Stomach (tissue), 9 donors: ENCODE results near the gene LDLR. TPM values are rescaled to one million over a fixed set of nuclear protein-coding genes. Genes with fewer than 3 reads are reported as not detected.

Experiments used
- DNase-seq, 2 donors: peaks; one replicate each; pipeline versions ENCODE4 v3.0.0 to v3.0.0-alpha.2; 2013 to 2019
- H3K27ac ChIP-seq, 5 donors: fragments of 200-600 bp in 4 of 5; sonication (generic) in 4 of 5; one replicate each; pipeline ENCODE4 v1.5.1; 2013 to 2019; ENCODE audit warnings: mild to moderate bottlenecking in 1 of 5, moderate library complexity in 1 of 5
- H3K27me3 ChIP-seq, 3 donors: fragments of 200-600 bp; sonication (generic); one replicate each; pipeline ENCODE4 v1.5.1; 2017 to 2019; ENCODE audit warnings: mixed run types in 1 of 3
- H3K36me3 ChIP-seq, 4 donors: fragments of 200-600 bp; sonication (generic); 1 replicate in 3 of 4; 2 replicates in 1 of 4; pipeline ENCODE4 v1.5.1; 2016 to 2019
- H3K4me1 ChIP-seq, 4 donors: fragments of 200-600 bp; sonication (generic); one replicate each; pipeline ENCODE4 v1.5.1; 2016 to 2019
- H3K4me3 ChIP-seq, 4 donors: fragments of 200-600 bp; sonication (generic) in 3 of 4; one replicate each; pipeline ENCODE4 v1.5.1; 2016 to 2019; ENCODE audit warnings: mild to moderate bottlenecking in 1 of 4
- H3K9me3 ChIP-seq, 4 donors: fragments of 200-600 bp; sonication (generic); one replicate each; pipeline ENCODE4 v1.5.1; 2016 to 2019
- EP300 ChIP-seq: sonication (generic); formaldehyde crosslinking; IDR thresholded peaks from one replicate; pipeline ENCODE4 v1.6.1; 2017; ENCODE audit warnings: antibody characterized with exemption
- POLR2A ChIP-seq, 4 donors: fragments of 450-650 bp; IDR thresholded peaks; one replicate each; pipeline ENCODE4 v1.6.1; 2016; ENCODE audit warnings: antibody characterized with exemption in 4 of 4, control low read depth in 2 of 4, mild to moderate bottlenecking in 1 of 4, moderate library complexity in 1 of 4
- POLR2AphosphoS5 ChIP-seq, 3 donors: sonication (generic); formaldehyde crosslinking; IDR thresholded peaks; one replicate each; pipeline ENCODE4 v1.6.1; 2016; ENCODE audit warnings: antibody characterized with exemption in 3 of 3
- WGBS, 5 donors: extraction: QIAGEN DNeasy Blood & Tissue Kit in 3 of 5; methylation state at CpG; one replicate each; pipeline versions ENCODE4 v1.1.5 to v1.1.7; 2013 to 2018; 5-methylcytosine and 5-hydroxymethylcytosine counted together
- intact Hi-C: fragments of 100-400 bp; cut with DNase I; formaldehyde crosslinking; loops from one replicate; pipeline ENCODE4 v1.15.1; 2023; ENCODE audit warnings: low total_unique reads
- polyA plus RNA-seq, 3 donors: library from polyadenylated mRNA; stranded (reverse); fragments of 200-250 nt; gene quantifications; one replicate each; pipeline ENCODE4 v1.2.3, GENCODE V29; 2013
- total RNA-seq, 5 donors: library from RNA; depleted of rRNA; stranded (reverse); fragments of >200 nt; gene quantifications; one replicate each; pipeline versions ENCODE4 v1.1.0 to v1.2.3, GENCODE V29; 2014 to 2016
- TF ChIP-seq, protein P1 (sequence below), 7 experiments: fragments of 450-650 bp in 4 of 7; fragments of 200-600 bp in 3 of 7; sonication (generic) in 3 of 7; IDR thresholded peaks; one replicate each; pipeline ENCODE4 v1.5.1; 2016 to 2019; ENCODE audit warnings: antibody characterized with exemption in 7 of 7, control low read depth in 2 of 7, mild to moderate bottlenecking in 1 of 7
- donor health status: healthy with polysubstance abuse.
- donor health status: Bipolar disorder and iron deficiency.
- donor health status: healthy.

The LDLR gene
- total and polyA plus RNA-seq, 8 donors = 23.2 to 626 (median 87.2) TPM

DNA sequence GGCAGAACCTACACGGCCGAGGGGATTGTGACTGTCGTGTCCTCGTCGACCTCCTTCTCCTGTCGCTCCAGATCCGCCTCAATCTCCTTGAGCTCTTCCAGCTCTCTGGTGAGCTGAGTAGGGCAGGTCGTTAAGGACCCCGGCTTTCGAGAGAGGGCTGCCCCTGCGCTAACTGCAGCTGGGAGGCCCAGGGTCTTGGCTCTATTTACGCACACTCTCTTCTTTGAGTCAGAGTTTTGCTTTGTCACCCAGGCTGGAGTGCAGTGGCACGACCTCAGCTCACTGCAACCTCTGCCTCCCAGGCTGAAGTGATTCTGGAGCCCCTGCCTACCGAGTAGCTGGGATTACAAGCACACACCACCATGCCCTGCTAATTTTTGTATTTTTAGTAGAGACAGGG lies 58.7 kb downstream of the LDLR start:
- intact Hi-C loops = no loop called here
- no peak for TF ChIP-seq POLR2A (IDR thresholded peaks at IDR 0.05)
- Histone ChIP-seq H3K27ac (peak overlapping the region in 2 of 5 donors; percentile 19 to 27), H3K27me3 (no peaks in the 10 kb centered on the region), H3K4me1 (peaks cover 22 to 45% (median 29%) of the 10 kb centered on the region in 4 donors), H3K36me3 (no peaks in the 10 kb centered on the region), H3K9me3 (no peaks in the 10 kb centered on the region), H3K4me3 (no peak overlapping the region)
- no peak for DNase-seq
- WGBS, 5 donors = 88 to 93% (median 92%) methylated on average over 14 of the region's 14 CpGs

DNA sequence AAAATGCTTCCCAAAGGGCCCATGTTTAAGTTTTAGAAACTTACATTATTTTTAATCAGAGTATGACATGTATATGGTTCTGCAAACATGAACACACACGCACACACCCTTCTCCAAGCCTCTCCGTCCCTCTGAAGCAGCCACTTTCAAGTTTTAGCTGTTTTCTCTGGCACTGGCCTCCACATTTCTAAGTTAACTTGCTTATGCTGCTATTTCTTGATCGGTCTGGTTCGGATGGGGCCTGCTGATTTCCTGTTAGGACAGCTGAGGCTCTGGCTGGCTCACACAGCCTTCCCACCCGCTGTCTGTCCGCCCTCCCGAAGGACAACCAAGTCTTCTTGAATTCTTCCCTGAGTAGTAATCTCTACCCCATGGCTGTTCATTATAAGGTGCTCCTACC lies 61.9 kb downstream of the LDLR start:
- intact Hi-C loops = no loop called here
- TF ChIP-seq, protein P1, sequence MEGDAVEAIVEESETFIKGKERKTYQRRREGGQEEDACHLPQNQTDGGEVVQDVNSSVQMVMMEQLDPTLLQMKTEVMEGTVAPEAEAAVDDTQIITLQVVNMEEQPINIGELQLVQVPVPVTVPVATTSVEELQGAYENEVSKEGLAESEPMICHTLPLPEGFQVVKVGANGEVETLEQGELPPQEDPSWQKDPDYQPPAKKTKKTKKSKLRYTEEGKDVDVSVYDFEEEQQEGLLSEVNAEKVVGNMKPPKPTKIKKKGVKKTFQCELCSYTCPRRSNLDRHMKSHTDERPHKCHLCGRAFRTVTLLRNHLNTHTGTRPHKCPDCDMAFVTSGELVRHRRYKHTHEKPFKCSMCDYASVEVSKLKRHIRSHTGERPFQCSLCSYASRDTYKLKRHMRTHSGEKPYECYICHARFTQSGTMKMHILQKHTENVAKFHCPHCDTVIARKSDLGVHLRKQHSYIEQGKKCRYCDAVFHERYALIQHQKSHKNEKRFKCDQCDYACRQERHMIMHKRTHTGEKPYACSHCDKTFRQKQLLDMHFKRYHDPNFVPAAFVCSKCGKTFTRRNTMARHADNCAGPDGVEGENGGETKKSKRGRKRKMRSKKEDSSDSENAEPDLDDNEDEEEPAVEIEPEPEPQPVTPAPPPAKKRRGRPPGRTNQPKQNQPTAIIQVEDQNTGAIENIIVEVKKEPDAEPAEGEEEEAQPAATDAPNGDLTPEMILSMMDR (IDR thresholded peaks at IDR 0.05) = no peak
- TF ChIP-seq POLR2AphosphoS5 (IDR thresholded peaks at IDR 0.05) (no peak), EP300 (no peak), POLR2A (IDR thresholded peaks at IDR 0.05) (no peak)
- WGBS, 5 donors = 56 to 81% (median 77%) methylated on average over 7 of the region's 7 CpGs
- H3K4me3 ChIP-seq = no peak overlapping the region
- H3K27ac ChIP-seq = peak overlapping the region; percentile 20 to 88 (median 82)
- peak in 1 of 2 donors; percentile 79 for DNase-seq
- no peaks in the 10 kb centered on the region for H3K36me3 ChIP-seq
- no peaks in the 10 kb centered on the region for H3K9me3 ChIP-seq
- H3K27me3 ChIP-seq = no peaks in the 10 kb centered on the region
- peaks cover 26 to 62% (median 38%) of the 10 kb centered on the region in 4 donors for H3K4me1 ChIP-seq

DNA sequence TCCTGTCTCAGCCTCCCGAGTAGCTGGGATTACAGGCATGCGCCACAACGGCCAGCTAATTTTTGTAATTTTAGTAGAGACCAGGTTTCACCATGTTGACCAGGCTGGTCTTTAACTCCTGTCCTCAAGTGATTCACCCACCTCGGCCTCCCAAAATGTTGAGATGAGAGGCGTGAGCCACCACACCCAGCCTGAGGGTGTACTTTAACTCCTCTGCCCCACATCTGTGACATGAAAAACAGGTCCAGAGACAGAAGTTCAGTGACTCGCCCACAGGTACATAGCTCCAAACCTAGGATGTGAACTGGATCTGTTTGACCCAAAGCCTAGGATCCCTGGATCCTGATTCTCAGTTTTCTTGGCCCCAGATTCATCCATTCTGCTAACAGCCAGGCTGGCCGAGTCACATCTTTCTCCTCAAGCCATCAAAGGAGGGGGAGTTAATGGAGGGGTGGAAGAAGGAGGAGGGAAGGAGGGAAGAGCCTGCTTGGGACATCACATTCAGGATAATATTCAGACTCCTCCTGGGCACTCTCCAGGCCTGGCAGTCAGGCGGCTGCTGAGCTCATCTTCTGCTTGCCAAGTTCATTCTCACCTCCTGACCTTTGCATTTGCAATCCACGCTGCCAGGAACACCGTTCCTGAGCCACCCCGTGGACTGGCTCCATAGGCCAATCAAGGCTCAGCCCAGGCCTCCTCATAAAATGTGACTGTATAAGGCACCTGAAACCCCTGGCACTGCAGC lies 63.2 kb downstream of the LDLR start:
- Histone ChIP-seq H3K27ac (peak overlapping the region; percentile 50 to 88 (median 82)), H3K9me3 (no peaks in the 10 kb centered on the region), H3K27me3 (no peaks in the 10 kb centered on the region), H3K4me1 (peaks cover 30 to 75% (median 51%) of the 10 kb centered on the region in 4 donors), H3K4me3 (no peak overlapping the region), H3K36me3 (no peaks in the 10 kb centered on the region)
- peak; percentile 74 to 87 for DNase-seq
- intact Hi-C loops = no loop called here
- TF ChIP-seq POLR2A (IDR thresholded peaks at IDR 0.05) (no peak), EP300 (no peak), POLR2AphosphoS5 (IDR thresholded peaks at IDR 0.05) (peak; percentile 57 to 93 (median 91))
- TF ChIP-seq, protein P1 (IDR thresholded peaks at IDR 0.05) = no peak
- 49 to 55% (median 54%) methylated on average over 11 of the region's 11 CpGs for WGBS, 5 donors

DNA sequence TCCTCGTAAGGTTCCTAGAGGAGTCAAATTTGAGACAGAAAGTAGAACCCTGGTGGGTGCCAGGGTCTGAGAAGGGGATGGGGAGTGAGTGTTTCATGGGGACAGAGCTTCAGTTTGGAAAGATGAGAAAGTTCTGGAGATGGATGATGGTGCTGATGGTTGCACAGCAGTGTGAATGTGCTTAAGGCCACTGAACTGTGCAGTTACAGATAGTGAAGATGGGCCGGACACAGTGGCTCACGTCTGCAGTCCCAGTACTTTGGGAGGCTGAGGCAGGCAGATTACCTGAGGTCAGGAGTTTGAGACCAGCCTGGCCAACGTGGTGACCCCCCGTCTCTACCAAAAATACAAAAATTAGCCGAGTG lies 65.4 kb downstream of the LDLR start:
- no peaks in the 10 kb centered on the region for H3K27me3 ChIP-seq
- H3K4me1 ChIP-seq = peaks cover 35 to 89% (median 62%) of the 10 kb centered on the region in 4 donors
- intact Hi-C loops = no loop called here
- peak overlapping the region in 2 of 5 donors; percentile 81 to 88 for H3K27ac ChIP-seq
- H3K4me3 ChIP-seq = peak overlapping the region in 3 of 4 donors; percentile 62 to 73 (median 69)
- TF ChIP-seq EP300 (no peak), POLR2AphosphoS5 (IDR thresholded peaks at IDR 0.05) (no peak), POLR2A (IDR thresholded peaks at IDR 0.05) (no peak)
- TF ChIP-seq, protein P1 (IDR thresholded peaks at IDR 0.05) = no peak
- no peak for DNase-seq
- no peaks in the 10 kb centered on the region for H3K9me3 ChIP-seq
- 37 to 59% (median 44%) methylated on average over 6 of the region's 6 CpGs for WGBS, 5 donors
- no peaks in the 10 kb centered on the region for H3K36me3 ChIP-seq
